Measurements from ENCODE around the gene PRELP.

GRCh38 chr1:203531063-203531462 lies 55.5 kb downstream of the PRELP start:
- no peak for TF ChIP-seq EZH2phosphoT487 (IDR thresholded peaks at IDR 0.05; ENCODE audit: low read length)
- no peak for TF ChIP-seq CTCF (IDR thresholded peaks at IDR 0.05; ENCODE audit: low read length)
- no peak for TF ChIP-seq EZH2 (optimal IDR thresholded peaks at IDR 0.05; ENCODE audit: low read depth, low read length)
